Measurements from ENCODE around the gene CYP2R1.

DNA sequence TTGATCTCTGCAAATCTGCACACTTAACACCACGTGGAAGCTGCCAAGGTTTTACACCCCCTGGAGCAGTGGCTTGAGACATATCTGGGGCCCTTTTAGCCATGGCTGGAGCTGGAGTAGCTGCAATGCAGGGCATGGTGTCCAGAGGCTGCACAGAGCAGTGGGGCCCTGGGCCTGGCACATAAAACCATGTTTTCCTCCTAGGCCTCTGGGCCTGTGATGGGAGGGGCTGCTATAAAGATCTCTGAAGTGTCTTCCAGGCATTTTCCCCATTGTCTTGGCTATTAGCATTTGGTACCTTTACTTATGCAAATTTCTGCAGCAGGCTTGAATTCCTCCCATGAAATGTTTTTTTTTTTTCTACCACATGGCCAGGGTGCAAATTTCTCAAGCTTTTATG, 46.9 kb upstream of the CYP2R1 start:
- no peak for TF ChIP-seq POLR2A (IDR thresholded peaks at IDR 0.05)
- TF ChIP-seq, protein P1, sequence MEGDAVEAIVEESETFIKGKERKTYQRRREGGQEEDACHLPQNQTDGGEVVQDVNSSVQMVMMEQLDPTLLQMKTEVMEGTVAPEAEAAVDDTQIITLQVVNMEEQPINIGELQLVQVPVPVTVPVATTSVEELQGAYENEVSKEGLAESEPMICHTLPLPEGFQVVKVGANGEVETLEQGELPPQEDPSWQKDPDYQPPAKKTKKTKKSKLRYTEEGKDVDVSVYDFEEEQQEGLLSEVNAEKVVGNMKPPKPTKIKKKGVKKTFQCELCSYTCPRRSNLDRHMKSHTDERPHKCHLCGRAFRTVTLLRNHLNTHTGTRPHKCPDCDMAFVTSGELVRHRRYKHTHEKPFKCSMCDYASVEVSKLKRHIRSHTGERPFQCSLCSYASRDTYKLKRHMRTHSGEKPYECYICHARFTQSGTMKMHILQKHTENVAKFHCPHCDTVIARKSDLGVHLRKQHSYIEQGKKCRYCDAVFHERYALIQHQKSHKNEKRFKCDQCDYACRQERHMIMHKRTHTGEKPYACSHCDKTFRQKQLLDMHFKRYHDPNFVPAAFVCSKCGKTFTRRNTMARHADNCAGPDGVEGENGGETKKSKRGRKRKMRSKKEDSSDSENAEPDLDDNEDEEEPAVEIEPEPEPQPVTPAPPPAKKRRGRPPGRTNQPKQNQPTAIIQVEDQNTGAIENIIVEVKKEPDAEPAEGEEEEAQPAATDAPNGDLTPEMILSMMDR (IDR thresholded peaks at IDR 0.05): no peak
